Naive thymus-derived CD4-positive, alpha-beta T cell (primary cell): Measurements from ENCODE around the gene LZTR1. TPM values are rescaled to one million over a fixed set of nuclear protein-coding genes. Genes with fewer than 3 reads are reported as not detected.
"Not testable (repeated sequence)": the region's sequence is repeated elsewhere in the genome, so short reads cannot be mapped to it uniquely, and the experiment has no call there.

Experiments used
- ATAC-seq: fragments of 150-1000 bp; cut with Tn5 transposase; 2 replicates; pipeline ENCODE4 v1.10.0; 2021; ENCODE audit warnings: mild to moderate bottlenecking, moderate library complexity
- CTCF ChIA-PET: fragments of 350-600 bp; sonication (Branson Sonifier 250); formaldehyde crosslinking; loops from one replicate; lab custom pipeline; 2021; ENCODE audit warnings: antibody characterized with exemption; lab: Charles Lee
- POLR2A ChIA-PET: fragments of 350-600 bp; sonication (Branson Sonifier 250); formaldehyde crosslinking; loops from one replicate; lab custom pipeline; 2021; ENCODE audit warnings: antibody characterized with exemption, inconsistent platforms; lab: Charles Lee
- DNase-seq, 9 donors: peaks; one replicate each; pipeline versions ENCODE4 v3.0.0 to v3.0.0-alpha.2; 2020 to 2022; ENCODE audit warnings: mixed read lengths in 1 of 9
- H3K27ac ChIP-seq: one replicate; pipeline ENCODE4 v1.7.0; 2013; ENCODE audit warnings: mild to moderate bottlenecking, low read depth, low read length, moderate library complexity
- H3K27me3 ChIP-seq, 2 donors: one replicate each; pipeline ENCODE4 v1.7.0; 2013; ENCODE audit warnings: low read length in 2 of 2, mild to moderate bottlenecking in 2 of 2, moderate library complexity in 2 of 2; ENCODE audit not compliant: control insufficient read depth in 2 of 2, insufficient read depth in 2 of 2
- H3K36me3 ChIP-seq, 3 experiments: 1 replicate in 2 of 3; 2 replicates in 1 of 3; pipeline ENCODE4 v1.7.0; 2013; ENCODE audit warnings: low read length in 3 of 3, mild to moderate bottlenecking in 3 of 3, moderate library complexity in 1 of 3; ENCODE audit not compliant: insufficient read depth in 3 of 3, control insufficient read depth in 2 of 3
- H3K4me1 ChIP-seq, 2 donors: one replicate each; pipeline ENCODE4 v1.7.0; 2013; ENCODE audit warnings: low read length in 2 of 2, mild to moderate bottlenecking in 2 of 2, moderate library complexity in 1 of 2; ENCODE audit not compliant: control insufficient read depth in 2 of 2, insufficient read depth in 2 of 2
- H3K4me3 ChIP-seq: 2 replicates; pipeline ENCODE4 v1.7.0; 2013; ENCODE audit warnings: mild to moderate bottlenecking, low read length
- H3K9me3 ChIP-seq, 3 experiments: 1 replicate in 2 of 3; 2 replicates in 1 of 3; pipeline ENCODE4 v1.7.0; 2013; ENCODE audit warnings: low read length in 3 of 3; ENCODE audit not compliant: control insufficient read depth in 2 of 3
- H3K27ac Mint-ChIP-seq, 9 donors: one replicate each; pipeline ENCODE4 v1.8.0; 2020 to 2022; ENCODE audit warnings: mixed read lengths in 9 of 9, mild to moderate bottlenecking in 8 of 9, moderate library complexity in 5 of 9, inconsistent platforms in 2 of 9
- H3K27me3 Mint-ChIP-seq, 5 donors: one replicate each; pipeline ENCODE4 v1.8.0; 2021 to 2022; ENCODE audit warnings: mixed read lengths in 5 of 5, mild to moderate bottlenecking in 1 of 5
- H3K36me3 Mint-ChIP-seq, 5 donors: one replicate each; pipeline ENCODE4 v1.8.0; 2020 to 2022; ENCODE audit warnings: mixed read lengths in 5 of 5, mild to moderate bottlenecking in 3 of 5, inconsistent platforms in 1 of 5
- H3K4me1 Mint-ChIP-seq, 7 donors: one replicate each; pipeline ENCODE4 v1.8.0; 2020 to 2022; ENCODE audit warnings: mixed read lengths in 7 of 7, mild to moderate bottlenecking in 3 of 7, inconsistent platforms in 1 of 7
- H3K4me3 Mint-ChIP-seq, 10 donors: one replicate each; pipeline ENCODE4 v1.8.0; 2020 to 2022; ENCODE audit warnings: mild to moderate bottlenecking in 10 of 10, mixed read lengths in 10 of 10, moderate library complexity in 6 of 10, inconsistent platforms in 2 of 10
- H3K9me3 Mint-ChIP-seq, 11 donors: one replicate each; pipeline ENCODE4 v1.8.0; 2020 to 2022; ENCODE audit warnings: mixed read lengths in 11 of 11, mild to moderate bottlenecking in 4 of 11, inconsistent platforms in 1 of 11, moderate library complexity in 1 of 11
- intact Hi-C, 2 donors: fragments of 100-400 bp; cut with micrococcal nuclease; formaldehyde crosslinking; loops; one replicate each; pipeline ENCODE4 v1.15.1; 2023
- polyA plus RNA-seq, 2 donors: library from polyadenylated mRNA; unstranded; fragments of 300-500 nt; fragmentation: Illumina TruSeq; gene quantifications; one replicate each; pipeline ENCODE4 v1.2.3, GENCODE V29; 2021
- total RNA-seq, 6 experiments: library from RNA in 5 of 6; stranded (reverse) in 5 of 6; gene quantifications; 1 replicate in 5 of 6; 2 replicates in 1 of 6; pipeline ENCODE4 v1.2.3 and lab custom pipeline; 2021 to 2026

LZTR1 gene
- 100 to 1,000 TPM in 2 of 5 experiments, 10 to 100 TPM in 3; 61.8 to 104 (median 74.2) TPM for total RNA-seq
- 10 to 100 TPM; 11.4 to 15.6 TPM for polyA plus RNA-seq
- 22.2 reads per million, percentile 53 among the genes with 10 or more reads in this experiment for total RNA-seq (lab: John Stamatoyannopoulos, UW)

DNA sequence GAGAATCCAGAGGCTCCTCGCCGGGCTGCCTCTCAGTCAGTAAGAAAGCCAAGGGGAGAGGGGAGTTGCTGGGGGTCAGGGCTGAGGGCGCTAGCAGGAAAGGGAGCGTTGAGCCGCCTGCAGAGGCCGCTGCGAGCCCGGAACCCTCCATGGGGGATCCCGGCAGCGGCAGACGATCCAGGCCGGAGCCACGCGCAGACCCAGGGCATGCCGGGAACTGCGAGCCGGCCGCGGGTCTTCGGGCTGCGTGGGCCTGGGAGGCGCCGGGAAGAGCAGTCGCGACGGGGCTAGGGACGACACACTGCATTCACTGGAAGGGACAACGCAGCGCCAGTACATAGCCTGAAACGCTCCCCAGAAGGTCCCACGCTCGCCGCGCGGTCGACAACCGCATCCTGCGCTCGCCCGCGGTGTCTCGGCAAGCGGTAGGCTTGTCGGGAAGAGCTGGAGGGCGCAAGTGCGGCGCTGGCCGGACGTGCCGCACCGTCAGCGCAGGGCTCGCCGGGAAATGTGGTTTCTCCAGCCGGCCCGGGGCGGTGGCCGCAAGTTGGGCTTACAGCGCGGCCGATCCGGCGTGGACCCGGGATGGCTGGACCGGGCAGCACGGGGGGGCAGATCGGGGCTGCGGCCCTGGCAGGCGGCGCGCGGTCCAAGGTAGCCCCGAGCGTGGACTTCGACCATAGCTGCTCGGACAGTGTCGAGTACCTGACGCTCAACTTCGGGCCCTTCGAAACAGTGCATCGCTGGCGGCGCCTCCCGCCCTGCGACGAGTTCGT, at the start of gene LZTR1:
TSS of gene LZTR1 (plus strand) at position 511 of the 776 bp plus-strand sequence. CDS start at position 586, 75 bp downstream.
- peaks cover 33 to 50% (median 43%) of the 10 kb centered on the region in 7 donors for H3K4me1 Mint-ChIP-seq
- ATAC-seq (peak; percentile 86), DNase-seq (peak; percentile 47 to 80 (median 63))
- peaks cover 0 to 13% (median 7%) of the 10 kb centered on the region in 5 donors for H3K36me3 Mint-ChIP-seq
- Histone ChIP-seq H3K4me3 (peak within 1 kb of the TSS; percentile 80), H3K27me3 (no peaks in the 10 kb centered on the region), H3K27ac (peak within 1 kb of the TSS; percentile 84), H3K4me1 (peaks cover 15 to 32% of the 10 kb centered on the region in 2 donors), H3K9me3 (peaks cover 0 to 8% (median 0%) of the 10 kb centered on the region in 3 experiments), H3K36me3 (peaks cover 0 to 14% (median 0%) of the 10 kb centered on the region in 3 experiments)
- peak within 1 kb of the TSS; percentile 86 to 97 (median 92) for H3K27ac Mint-ChIP-seq
- no peaks in the 10 kb centered on the region for H3K27me3 Mint-ChIP-seq
- POLR2A ChIA-PET: interaction anchor here (0.6 to 5.2 kb wide), 9 partner anchors 8 to 125 kb away, joined by 3 to 59 read pairs (median 4); partner anchors contain the start of gene THAP7
- H3K4me3 Mint-ChIP-seq: peak within 1 kb of the TSS; percentile 89 to 97 (median 93)
- peaks cover 0 to 8% (median 0%) of the 10 kb centered on the region in 11 donors for H3K9me3 Mint-ChIP-seq
- intact Hi-C loops: loop anchor here (1.0 to 10.0 kb wide), 4 partner anchors 19 to 863 kb away; partner anchors contain the start of genes CRKL (in 1 of the 2) and THAP7 (in 1 of the 2)
- CTCF ChIA-PET: interaction anchor here (0.6 to 1.3 kb wide), 2 partner anchors 65 to 146 kb away, joined by 3 to 4 read pairs; partner anchors contain the start of gene CRKL

DNA sequence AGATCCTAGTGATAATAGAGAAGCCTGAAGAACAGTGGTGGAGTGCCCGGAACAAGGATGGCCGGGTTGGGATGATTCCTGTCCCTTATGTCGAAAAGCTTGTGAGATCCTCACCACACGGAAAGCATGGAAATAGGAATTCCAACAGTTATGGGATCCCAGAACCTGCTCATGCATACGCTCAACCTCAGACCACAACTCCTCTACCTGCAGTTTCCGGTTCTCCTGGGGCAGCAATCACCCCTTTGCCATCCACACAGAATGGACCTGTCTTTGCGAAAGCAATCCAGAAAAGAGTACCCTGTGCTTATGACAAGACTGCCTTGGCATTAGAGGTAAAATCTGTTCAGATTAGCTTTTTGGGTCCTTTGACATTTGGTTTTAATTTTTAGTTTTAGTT, 48.2 kb upstream of the LZTR1 start:
- ATAC-seq: no peak
- H3K27me3 ChIP-seq: no peaks in the 10 kb centered on the region
- intact Hi-C loops: no loop called here
- H3K4me3 Mint-ChIP-seq: peak overlapping the region in 3 of 10 donors; percentile 19 to 37 (median 28)
- no peak for DNase-seq
- CTCF ChIA-PET: no interaction called here
- H3K36me3 Mint-ChIP-seq: peaks cover 18 to 40% (median 24%) of the 10 kb centered on the region in 5 donors
- peaks cover 35 to 89% (median 67%) of the 10 kb centered on the region in 7 donors for H3K4me1 Mint-ChIP-seq
- H3K4me1 ChIP-seq: peaks cover 19 to 30% of the 10 kb centered on the region in 2 donors
- peak overlapping the region in 2 of 9 donors; percentile 9 to 56 for H3K27ac Mint-ChIP-seq
- no peak overlapping the region for H3K4me3 ChIP-seq
- peaks cover 0 to 25% (median 11%) of the 10 kb centered on the region in 3 experiments for H3K36me3 ChIP-seq
- H3K9me3 Mint-ChIP-seq: no peaks in the 10 kb centered on the region
- no peaks in the 10 kb centered on the region for H3K9me3 ChIP-seq
- H3K27me3 Mint-ChIP-seq: no peaks in the 10 kb centered on the region
- no peak overlapping the region for H3K27ac ChIP-seq
- POLR2A ChIA-PET: no interaction called here

DNA sequence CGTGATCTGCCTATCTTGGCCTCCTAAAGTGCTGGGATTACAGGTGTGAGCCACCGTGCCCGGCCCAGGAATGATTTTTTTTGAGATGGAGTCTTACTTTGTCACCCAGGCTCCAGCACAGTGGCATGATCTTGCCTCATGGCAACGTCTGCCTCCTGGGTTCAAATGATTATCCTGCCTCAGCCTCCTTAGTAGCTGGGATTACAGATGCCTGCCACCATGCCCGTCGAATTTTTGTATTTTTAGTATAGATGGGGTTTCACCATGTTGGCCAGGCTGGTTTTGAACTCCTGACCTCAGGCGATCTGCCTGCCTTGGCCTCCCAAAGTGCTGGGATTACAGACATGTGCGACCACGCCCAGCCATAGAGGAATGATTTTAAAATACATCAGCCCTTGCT, 47.0 kb upstream of the LZTR1 start:
- H3K4me3 Mint-ChIP-seq: peak overlapping the region in 5 of 10 donors; percentile 6 to 83 (median 25)
- POLR2A ChIA-PET: interaction anchor here (0.6 kb wide), 1 partner anchor 24 kb away, joined by 3 read pairs; no protein-coding TSS in a partner anchor
- H3K9me3 ChIP-seq, H3K27me3 ChIP-seq, intact Hi-C loops, H3K4me3 ChIP-seq, ATAC-seq, DNase-seq, CTCF ChIA-PET, H3K27ac ChIP-seq, H3K9me3 Mint-ChIP-seq, H3K27me3 Mint-ChIP-seq: not testable (repeated sequence)
- peaks cover 19 to 30% of the 10 kb centered on the region in 2 donors for H3K4me1 ChIP-seq
- H3K27ac Mint-ChIP-seq: peak overlapping the region in 1 of 9 donors; percentile 51
- H3K4me1 Mint-ChIP-seq: peaks cover 43 to 90% (median 69%) of the 10 kb centered on the region in 7 donors
- H3K36me3 ChIP-seq: peaks cover 0 to 25% (median 11%) of the 10 kb centered on the region in 3 experiments
- peaks cover 18 to 43% (median 26%) of the 10 kb centered on the region in 5 donors for H3K36me3 Mint-ChIP-seq

DNA sequence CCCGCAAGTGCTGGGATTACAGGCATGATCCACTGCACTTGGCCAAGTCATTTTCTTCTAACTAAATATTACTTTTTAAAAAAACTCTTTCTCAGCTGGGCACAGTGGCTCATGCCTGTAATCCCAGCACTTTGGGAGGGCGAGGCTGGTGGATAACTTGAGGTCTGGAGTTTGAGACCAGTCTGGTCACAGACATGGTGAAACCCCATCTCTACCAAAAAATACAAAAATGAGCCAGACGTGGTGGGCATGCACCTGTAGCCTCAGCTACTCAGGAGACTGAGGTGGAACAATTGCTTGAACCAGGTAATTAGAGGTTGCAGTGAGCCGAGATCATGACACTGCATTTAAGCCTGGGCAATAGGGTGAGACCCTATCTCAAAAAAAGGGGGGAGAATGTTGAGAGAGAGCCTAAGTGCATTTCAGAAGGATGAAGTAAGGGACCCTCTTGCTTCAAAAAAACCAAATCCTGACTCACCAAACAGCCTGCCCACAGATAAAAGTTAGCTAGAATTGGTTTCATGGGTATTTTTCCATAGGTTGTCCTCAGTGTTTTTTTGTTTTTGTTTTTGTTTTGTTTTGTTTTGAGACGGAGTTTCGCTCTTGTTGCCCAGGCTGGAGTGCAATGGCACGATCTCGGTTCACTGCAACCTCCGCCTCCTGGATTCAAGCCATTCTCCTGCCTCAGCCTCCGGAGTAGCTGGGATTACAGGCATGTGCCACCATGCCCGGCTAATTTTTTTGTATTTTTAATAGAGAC, 46.1 kb upstream of the LZTR1 start:
- peaks cover 0 to 25% (median 11%) of the 10 kb centered on the region in 3 experiments for H3K36me3 ChIP-seq
- Mint-ChIP-seq H3K4me1 (peaks cover 52 to 90% (median 75%) of the 10 kb centered on the region in 7 donors), H3K4me3 (peak overlapping the region in 8 of 10 donors; percentile 16 to 83 (median 53)), H3K27ac (peak overlapping the region in 1 of 9 donors; percentile 19), H3K36me3 (peaks cover 18 to 50% (median 24%) of the 10 kb centered on the region in 5 donors)
- H3K27me3 ChIP-seq, H3K9me3 ChIP-seq, ATAC-seq, H3K27ac ChIP-seq, H3K27me3 Mint-ChIP-seq, H3K4me3 ChIP-seq, H3K9me3 Mint-ChIP-seq, intact Hi-C loops, DNase-seq: not testable (repeated sequence)
- POLR2A ChIA-PET: interaction anchor here (0.6 kb wide), 1 partner anchor 23 kb away, joined by 3 read pairs; no protein-coding TSS in a partner anchor
- CTCF ChIA-PET: interaction anchor here (0.9 kb wide), 1 partner anchor 10 kb away, joined by 3 read pairs; no protein-coding TSS in a partner anchor
- peaks cover 22 to 32% of the 10 kb centered on the region in 2 donors for H3K4me1 ChIP-seq

DNA sequence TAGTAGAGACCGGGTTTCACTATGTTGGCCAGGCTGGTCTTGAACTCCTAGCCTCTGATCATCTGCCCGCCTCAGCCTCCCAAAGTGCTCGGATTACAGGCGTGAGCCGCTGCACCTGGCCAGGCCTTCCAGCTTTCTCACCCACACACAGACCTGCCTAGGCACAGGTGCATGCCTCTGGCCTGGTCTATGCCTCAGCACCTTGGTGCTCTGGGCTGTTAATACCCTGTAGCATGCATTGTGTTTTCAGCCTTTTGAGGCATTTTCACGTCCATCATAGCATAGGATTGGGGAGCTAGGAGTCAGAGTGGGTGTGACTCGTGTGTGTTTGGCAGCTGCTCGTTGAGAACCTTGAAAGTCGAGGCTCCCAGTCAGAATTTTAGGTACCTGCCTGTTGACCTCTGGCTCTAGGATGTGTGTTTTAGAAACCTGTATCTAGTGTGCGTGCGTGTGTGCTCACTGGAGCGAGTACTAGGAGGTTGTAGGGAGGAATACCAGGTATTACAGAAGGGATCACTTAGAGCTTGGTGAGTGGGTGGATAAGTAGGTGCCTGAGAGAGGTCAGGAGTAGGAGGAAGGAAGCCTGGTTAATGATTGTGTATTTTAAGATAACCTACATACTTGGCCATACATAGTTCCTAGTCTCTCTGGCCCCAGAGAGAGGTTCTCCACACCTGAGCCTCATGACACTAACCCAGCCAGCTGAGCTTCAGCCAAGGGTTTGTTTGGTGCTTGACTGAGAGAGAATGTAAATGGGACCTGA, 44.9 kb upstream of the LZTR1 start:
- no peak overlapping the region for H3K27ac ChIP-seq
- ATAC-seq: no peak
- peak overlapping the region; percentile 2 to 83 (median 74) for H3K4me3 Mint-ChIP-seq

More for the DNA sequence above, 44.9 kb upstream of the LZTR1 start:
- H3K27me3 ChIP-seq: no peaks in the 10 kb centered on the region
- H3K27ac Mint-ChIP-seq: peak overlapping the region in 5 of 9 donors; percentile 9 to 71 (median 52)
- no peak overlapping the region for H3K4me3 ChIP-seq
- peaks cover 0 to 25% (median 11%) of the 10 kb centered on the region in 3 experiments for H3K36me3 ChIP-seq
- peaks cover 25 to 32% of the 10 kb centered on the region in 2 donors for H3K4me1 ChIP-seq
- peaks cover 54 to 94% (median 79%) of the 10 kb centered on the region in 7 donors for H3K4me1 Mint-ChIP-seq
- CTCF ChIA-PET: interaction anchor here (0.7 to 1.3 kb wide), 2 partner anchors 21 to 907 kb away, joined by 3 to 6 read pairs; no protein-coding TSS in a partner anchor
- peaks cover 17 to 55% (median 25%) of the 10 kb centered on the region in 5 donors for H3K36me3 Mint-ChIP-seq
- H3K9me3 Mint-ChIP-seq: no peaks in the 10 kb centered on the region
- intact Hi-C loops: no loop called here
- no peak for DNase-seq
- H3K27me3 Mint-ChIP-seq: no peaks in the 10 kb centered on the region
- POLR2A ChIA-PET: no interaction called here
- H3K9me3 ChIP-seq: no peaks in the 10 kb centered on the region
